ENCODE results near the gene SLC25A43. TPM values are rescaled to one million over a fixed set of nuclear protein-coding genes. Genes with fewer than 3 reads are reported as not detected.

The SLC25A43 gene
- total and polyA plus RNA-seq, 9 of the 15 experiments (the other 6 are each of a cell fraction or from before 2014, with no cell fraction given): 1.3 to 8.4 (median 4.0) TPM

GRCh38 chrX:119398974-119399771 lies at the start of gene SLC25A43 (continued):
- TF ChIP-seq, protein P1, sequence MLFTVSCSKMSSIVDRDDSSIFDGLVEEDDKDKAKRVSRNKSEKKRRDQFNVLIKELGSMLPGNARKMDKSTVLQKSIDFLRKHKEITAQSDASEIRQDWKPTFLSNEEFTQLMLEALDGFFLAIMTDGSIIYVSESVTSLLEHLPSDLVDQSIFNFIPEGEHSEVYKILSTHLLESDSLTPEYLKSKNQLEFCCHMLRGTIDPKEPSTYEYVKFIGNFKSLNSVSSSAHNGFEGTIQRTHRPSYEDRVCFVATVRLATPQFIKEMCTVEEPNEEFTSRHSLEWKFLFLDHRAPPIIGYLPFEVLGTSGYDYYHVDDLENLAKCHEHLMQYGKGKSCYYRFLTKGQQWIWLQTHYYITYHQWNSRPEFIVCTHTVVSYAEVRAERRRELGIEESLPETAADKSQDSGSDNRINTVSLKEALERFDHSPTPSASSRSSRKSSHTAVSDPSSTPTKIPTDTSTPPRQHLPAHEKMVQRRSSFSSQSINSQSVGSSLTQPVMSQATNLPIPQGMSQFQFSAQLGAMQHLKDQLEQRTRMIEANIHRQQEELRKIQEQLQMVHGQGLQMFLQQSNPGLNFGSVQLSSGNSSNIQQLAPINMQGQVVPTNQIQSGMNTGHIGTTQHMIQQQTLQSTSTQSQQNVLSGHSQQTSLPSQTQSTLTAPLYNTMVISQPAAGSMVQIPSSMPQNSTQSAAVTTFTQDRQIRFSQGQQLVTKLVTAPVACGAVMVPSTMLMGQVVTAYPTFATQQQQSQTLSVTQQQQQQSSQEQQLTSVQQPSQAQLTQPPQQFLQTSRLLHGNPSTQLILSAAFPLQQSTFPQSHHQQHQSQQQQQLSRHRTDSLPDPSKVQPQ (CRISPR knock-in tag; IDR thresholded peaks at IDR 0.05; ENCODE audit: borderline replicate concordance): no peak
- TF ChIP-seq NR4A1 (CRISPR knock-in tag; IDR thresholded peaks at IDR 0.05) (no peak), NR4A1 (tag; IDR thresholded peaks at IDR 0.05) (no peak), JUN (IDR thresholded peaks at IDR 0.05; ENCODE audit: borderline replicate concordance, low read depth, low read length) (no peak), JUN (CRISPR knock-in tag; IDR thresholded peaks at IDR 0.05; ENCODE audit: borderline replicate concordance) (peak; percentile 23; the same call in 1 of the 2 replicates), KLF16 (IDR thresholded peaks at IDR 0.05) (no peak), ZNF57 (CRISPR knock-in tag; IDR thresholded peaks at IDR 0.05) (no peak), ZBTB9 (CRISPR knock-in tag; IDR thresholded peaks at IDR 0.05) (peak; percentile 66; the same call in 1 of the 2 replicates), NONO (IDR thresholded peaks at IDR 0.05; ENCODE audit: low read depth in 2 of 2, low read length in 1 of 2) (peak; percentile 15 to 46; a peak in 2 of 4 replicates), KDM2B (CRISPR knock-in tag; IDR thresholded peaks at IDR 0.05) (peak; percentile 40; the same call in 1 of the 2 replicates), CBX8 (IDR thresholded peaks at IDR 0.05; ENCODE audit: borderline replicate concordance, extremely low read depth, low read depth, low read length, poor library complexity, severe bottlenecking) (no peak), ZBTB7A (IDR thresholded peaks at IDR 0.05; ENCODE audit: borderline replicate concordance, control insufficient read depth, low read depth, low read length) (peak; percentile 42; the same call in 1 of the 2 replicates), SIRT6 (IDR thresholded peaks at IDR 0.05; ENCODE audit: low read depth, low read length) (no peak), SREBF1 (IDR thresholded peaks at IDR 0.05; ENCODE audit: borderline replicate concordance, low read depth, low read length) (no peak), ATF1 (CRISPR knock-in tag; IDR thresholded peaks at IDR 0.05) (no peak), ATF1 (tag; IDR thresholded peaks at IDR 0.05) (peak; percentile 40)
- TF ChIP-seq, protein P2, sequence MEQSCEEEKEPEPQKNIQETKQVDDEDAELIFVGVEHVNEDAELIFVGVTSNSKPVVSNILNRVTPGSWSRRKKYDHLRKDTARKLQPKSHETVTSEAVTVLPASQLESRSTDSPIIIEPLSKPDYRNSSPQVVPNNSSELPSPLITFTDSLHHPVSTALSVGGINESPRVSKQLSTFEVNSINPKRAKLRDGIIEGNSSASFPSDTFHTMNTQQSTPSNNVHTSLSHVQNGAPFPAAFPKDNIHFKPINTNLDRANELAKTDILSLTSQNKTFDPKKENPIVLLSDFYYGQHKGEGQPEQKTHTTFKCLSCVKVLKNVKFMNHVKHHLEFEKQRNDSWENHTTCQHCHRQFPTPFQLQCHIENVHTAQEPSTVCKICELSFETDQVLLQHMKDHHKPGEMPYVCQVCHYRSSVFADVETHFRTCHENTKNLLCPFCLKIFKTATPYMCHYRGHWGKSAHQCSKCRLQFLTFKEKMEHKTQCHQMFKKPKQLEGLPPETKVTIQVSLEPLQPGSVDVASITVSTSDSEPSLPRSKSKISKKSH (CRISPR knock-in tag; IDR thresholded peaks at IDR 0.05): no peak
- TF ChIP-seq, protein P3, sequence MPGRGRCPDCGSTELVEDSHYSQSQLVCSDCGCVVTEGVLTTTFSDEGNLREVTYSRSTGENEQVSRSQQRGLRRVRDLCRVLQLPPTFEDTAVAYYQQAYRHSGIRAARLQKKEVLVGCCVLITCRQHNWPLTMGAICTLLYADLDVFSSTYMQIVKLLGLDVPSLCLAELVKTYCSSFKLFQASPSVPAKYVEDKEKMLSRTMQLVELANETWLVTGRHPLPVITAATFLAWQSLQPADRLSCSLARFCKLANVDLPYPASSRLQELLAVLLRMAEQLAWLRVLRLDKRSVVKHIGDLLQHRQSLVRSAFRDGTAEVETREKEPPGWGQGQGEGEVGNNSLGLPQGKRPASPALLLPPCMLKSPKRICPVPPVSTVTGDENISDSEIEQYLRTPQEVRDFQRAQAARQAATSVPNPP (IDR thresholded peaks at IDR 0.05; ENCODE audit: borderline replicate concordance, insufficient read depth, insufficient read length): no peak
